ENCODE measurements around the gene MRPS27. TPM values are rescaled to one million over a fixed set of nuclear protein-coding genes. Genes with fewer than 3 reads are reported as not detected.

MRPS27 gene
- 10 to 100 TPM; 33.2 to 74.9 (median 62.3) TPM for total RNA-seq

DNA sequence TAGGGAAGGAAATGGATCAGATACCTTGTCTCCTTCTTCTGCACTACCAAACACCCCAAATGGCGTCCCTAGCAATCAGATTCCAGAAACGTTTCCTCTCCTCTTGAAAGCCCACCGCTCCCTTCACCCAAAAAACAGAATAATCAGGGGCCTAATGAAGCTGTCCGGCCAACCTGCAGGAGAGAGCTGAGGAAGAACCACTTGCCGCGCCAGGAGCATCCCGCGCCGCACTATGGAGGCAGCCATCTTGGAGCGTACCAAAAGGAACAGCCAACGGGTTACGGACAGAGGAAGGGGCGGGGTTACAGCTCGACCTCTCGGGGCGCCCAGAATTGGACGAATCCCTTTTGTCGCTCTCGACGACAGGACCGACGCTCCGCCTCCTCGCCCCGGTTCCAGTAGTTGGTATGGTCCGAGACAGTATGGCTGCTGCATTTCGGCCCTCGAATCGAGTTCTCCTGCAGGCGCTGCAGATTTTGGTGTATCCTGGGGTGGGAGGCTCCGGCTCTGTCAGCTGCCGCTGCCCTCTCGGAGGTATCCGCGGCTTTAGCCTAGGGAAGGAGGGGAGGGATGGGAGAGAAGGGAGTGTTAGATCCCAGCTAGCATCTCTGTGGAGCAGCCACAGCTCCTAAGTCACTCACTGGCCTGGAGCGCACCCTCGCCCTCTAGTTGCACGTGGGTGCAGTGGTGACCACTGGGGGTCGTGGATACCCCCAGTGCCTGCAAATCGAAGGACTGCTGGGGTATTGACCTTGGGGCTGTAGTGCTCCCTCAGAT lies at the start of gene MRPS27, which contains the start of gene PTCD2:
Gene MRPS27 (minus strand): TSS at position 265 of the 777 bp plus-strand sequence. CDS start 19 bp downstream, at position 246.
Gene PTCD2 (plus strand): TSS at position 398 of the 777 bp plus-strand sequence. CDS start 10 bp downstream, at position 408.
- in situ Hi-C loops (cut with MboI; ENCODE audit: low sequenced_read_pairs in 4 of 4): loop anchor here in 2 of 4 donors (5.0 to 25.0 kb wide), 2 partner anchors 533 to 538 kb away; no protein-coding TSS in a partner anchor
- Histone ChIP-seq H3K9me3 (no peaks in the 10 kb centered on the region), H3K27me3 (no peaks in the 10 kb centered on the region), H3K4me3 (peak within 1 kb of the TSS; percentile 80 to 96 (median 94)), H3K27ac (peak within 1 kb of the TSS; percentile 75 to 89 (median 82)), H3K4me1 (peaks cover 17 to 19% of the 10 kb centered on the region in 2 donors), H3K36me3 (peaks cover 0 to 10% of the 10 kb centered on the region in 2 donors)
- intact Hi-C loops (cut with DNase I; ENCODE audit: low total_unique reads): no loop called here
- peak; percentile 95 to 96 for DNase-seq
- TF ChIP-seq, protein P1, sequence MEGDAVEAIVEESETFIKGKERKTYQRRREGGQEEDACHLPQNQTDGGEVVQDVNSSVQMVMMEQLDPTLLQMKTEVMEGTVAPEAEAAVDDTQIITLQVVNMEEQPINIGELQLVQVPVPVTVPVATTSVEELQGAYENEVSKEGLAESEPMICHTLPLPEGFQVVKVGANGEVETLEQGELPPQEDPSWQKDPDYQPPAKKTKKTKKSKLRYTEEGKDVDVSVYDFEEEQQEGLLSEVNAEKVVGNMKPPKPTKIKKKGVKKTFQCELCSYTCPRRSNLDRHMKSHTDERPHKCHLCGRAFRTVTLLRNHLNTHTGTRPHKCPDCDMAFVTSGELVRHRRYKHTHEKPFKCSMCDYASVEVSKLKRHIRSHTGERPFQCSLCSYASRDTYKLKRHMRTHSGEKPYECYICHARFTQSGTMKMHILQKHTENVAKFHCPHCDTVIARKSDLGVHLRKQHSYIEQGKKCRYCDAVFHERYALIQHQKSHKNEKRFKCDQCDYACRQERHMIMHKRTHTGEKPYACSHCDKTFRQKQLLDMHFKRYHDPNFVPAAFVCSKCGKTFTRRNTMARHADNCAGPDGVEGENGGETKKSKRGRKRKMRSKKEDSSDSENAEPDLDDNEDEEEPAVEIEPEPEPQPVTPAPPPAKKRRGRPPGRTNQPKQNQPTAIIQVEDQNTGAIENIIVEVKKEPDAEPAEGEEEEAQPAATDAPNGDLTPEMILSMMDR (IDR thresholded peaks at IDR 0.05 in 4 of 5, conservative IDR thresholded peaks at IDR 0.05 in 1 of 5): no peak
- TF ChIP-seq POLR2A (IDR thresholded peaks at IDR 0.05): peak; percentile 26 to 35
- peak; percentile 99 for ATAC-seq

DNA sequence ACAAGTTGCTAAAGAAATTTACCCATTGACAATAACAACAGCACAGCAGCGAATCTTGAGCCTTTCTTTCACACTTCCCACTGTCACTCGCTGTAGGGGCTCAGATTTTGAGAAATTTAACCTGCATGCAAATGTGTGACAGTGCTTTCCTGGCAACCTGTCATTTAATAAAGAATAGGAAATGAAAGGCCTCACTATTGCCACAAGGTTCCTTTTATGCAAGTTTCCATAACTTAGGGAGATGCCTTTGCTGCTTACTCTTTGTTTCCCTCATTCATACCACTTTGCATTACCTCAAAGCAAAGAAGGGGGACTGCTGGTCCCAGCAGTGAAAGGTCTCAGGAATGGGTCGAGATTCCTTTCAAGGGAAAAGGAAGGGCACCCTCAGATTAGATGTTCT lies 49.7 kb upstream of the MRPS27 start:
- Histone ChIP-seq H3K4me1 (peaks cover 9 to 10% of the 10 kb centered on the region in 2 donors), H3K27ac (no peak overlapping the region), H3K27me3 (no peaks in the 10 kb centered on the region), H3K9me3 (no peaks in the 10 kb centered on the region), H3K36me3 (no peaks in the 10 kb centered on the region), H3K4me3 (no peak overlapping the region)
- TF ChIP-seq, protein P1 (IDR thresholded peaks at IDR 0.05 in 4 of 5, conservative IDR thresholded peaks at IDR 0.05 in 1 of 5): no peak
- no peak for TF ChIP-seq POLR2A (IDR thresholded peaks at IDR 0.05)
- in situ Hi-C loops (cut with MboI; ENCODE audit: low sequenced_read_pairs in 4 of 4) (loop anchor here (5.0 to 25.0 kb wide), 5 partner anchors 148 to 468 kb away; partner anchors contain the start of gene TNPO1 (in 3 of the 4)), intact Hi-C loops (cut with DNase I; ENCODE audit: low total_unique reads) (loop anchor here (5.0 kb wide), 1 partner anchor 448 kb away; the partner anchor contains the start of gene TNPO1)
- DNase-seq (no peak), ATAC-seq (no peak)

DNA sequence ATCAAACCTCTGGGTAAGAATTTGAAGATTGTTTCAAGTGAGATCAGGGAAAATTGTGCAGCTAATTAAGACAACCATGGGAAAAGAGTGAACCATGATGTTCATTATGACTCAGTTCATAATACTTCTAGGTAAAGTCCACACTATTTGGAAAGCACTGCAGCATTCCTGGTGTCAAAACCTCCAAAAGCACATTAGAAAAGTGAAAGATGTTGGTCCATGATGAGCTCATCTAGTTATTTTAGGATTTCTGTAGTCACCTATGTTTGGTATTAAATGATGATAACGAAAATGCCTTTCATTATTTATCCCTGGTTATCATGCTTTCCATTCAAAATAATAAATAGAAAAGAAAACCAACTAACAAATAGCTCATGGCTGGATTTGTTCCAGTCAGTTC lies 49.3 kb upstream of the MRPS27 start:
- in situ Hi-C loops (cut with MboI; ENCODE audit: low sequenced_read_pairs in 4 of 4): loop anchor here (5.0 to 25.0 kb wide), 3 partner anchors 153 to 468 kb away; partner anchors contain the start of gene TNPO1 (in 2 of the 4)
- TF ChIP-seq, protein P1 (IDR thresholded peaks at IDR 0.05 in 4 of 5, conservative IDR thresholded peaks at IDR 0.05 in 1 of 5): no peak
- no peak for TF ChIP-seq POLR2A (IDR thresholded peaks at IDR 0.05)
- DNase-seq (no peak), ATAC-seq (no peak)
- no peaks in the 10 kb centered on the region for H3K9me3 ChIP-seq
- no peaks in the 10 kb centered on the region for H3K27me3 ChIP-seq
- H3K4me3 ChIP-seq: no peak overlapping the region
- intact Hi-C loops (cut with DNase I; ENCODE audit: low total_unique reads): loop anchor here (5.0 kb wide), 1 partner anchor 448 kb away; the partner anchor contains the start of gene TNPO1
- no peak overlapping the region for H3K27ac ChIP-seq
- peaks cover 9 to 10% of the 10 kb centered on the region in 2 donors for H3K4me1 ChIP-seq
- H3K36me3 ChIP-seq: no peaks in the 10 kb centered on the region

DNA sequence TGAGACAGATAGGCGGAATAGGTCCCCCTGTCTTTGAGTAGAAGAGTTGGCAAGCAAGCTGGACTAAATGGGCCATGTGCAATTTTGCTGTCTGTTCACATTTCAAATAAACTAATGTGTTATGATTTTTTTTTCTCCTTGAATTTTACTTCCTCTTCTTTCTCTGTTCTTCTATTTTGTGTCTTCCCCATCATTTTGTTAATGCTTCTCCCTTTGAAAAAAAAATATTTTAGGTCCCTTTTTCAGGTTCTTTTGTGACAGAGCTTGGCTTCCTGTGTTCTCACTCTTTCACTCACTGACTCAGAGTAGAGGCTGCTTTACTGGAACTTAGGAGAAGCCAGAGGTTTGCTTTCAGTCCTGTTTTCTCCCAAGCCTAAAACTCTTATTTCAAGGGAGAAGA lies 48.2 kb upstream of the MRPS27 start:
- H3K4me3 ChIP-seq: no peak overlapping the region
- peaks cover 9 to 10% of the 10 kb centered on the region in 2 donors for H3K4me1 ChIP-seq
- in situ Hi-C loops (cut with MboI; ENCODE audit: low sequenced_read_pairs in 4 of 4): loop anchor here (5.0 to 25.0 kb wide), 3 partner anchors 154 to 469 kb away; partner anchors contain the start of gene TNPO1 (in 2 of the 4)
- DNase-seq (no peak), ATAC-seq (no peak)
- intact Hi-C loops (cut with DNase I; ENCODE audit: low total_unique reads): loop anchor here (5.0 kb wide), 1 partner anchor 449 kb away; the partner anchor contains the start of gene TNPO1
- H3K36me3 ChIP-seq: no peaks in the 10 kb centered on the region
- H3K27ac ChIP-seq: no peak overlapping the region
- no peaks in the 10 kb centered on the region for H3K27me3 ChIP-seq
- TF ChIP-seq, protein P1 (IDR thresholded peaks at IDR 0.05 in 4 of 5, conservative IDR thresholded peaks at IDR 0.05 in 1 of 5): no peak
- no peak for TF ChIP-seq POLR2A (IDR thresholded peaks at IDR 0.05)
- H3K9me3 ChIP-seq: no peaks in the 10 kb centered on the region
